HG02852 (cell line): ENCODE measurements around the gene WDR88.

Source experiments
- ATAC-seq: cut with Tn5 transposase; IDR thresholded peaks from one replicate; pipeline ENCODE4 v1.9.1; 2021; ENCODE audit warnings: mild to moderate bottlenecking, moderate library complexity; ENCODE audit not compliant: unreplicated experiment

Gene WDR88, protein sequence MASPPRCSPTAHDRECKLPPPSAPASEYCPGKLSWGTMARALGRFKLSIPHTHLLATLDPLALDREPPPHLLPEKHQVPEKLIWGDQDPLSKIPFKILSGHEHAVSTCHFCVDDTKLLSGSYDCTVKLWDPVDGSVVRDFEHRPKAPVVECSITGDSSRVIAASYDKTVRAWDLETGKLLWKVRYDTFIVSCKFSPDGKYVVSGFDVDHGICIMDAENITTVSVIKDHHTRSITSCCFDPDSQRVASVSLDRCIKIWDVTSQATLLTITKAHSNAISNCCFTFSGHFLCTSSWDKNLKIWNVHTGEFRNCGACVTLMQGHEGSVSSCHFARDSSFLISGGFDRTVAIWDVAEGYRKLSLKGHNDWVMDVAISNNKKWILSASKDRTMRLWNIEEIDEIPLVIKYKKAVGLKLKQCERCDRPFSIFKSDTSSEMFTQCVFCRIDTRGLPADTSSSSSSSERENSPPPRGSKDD

DNA sequence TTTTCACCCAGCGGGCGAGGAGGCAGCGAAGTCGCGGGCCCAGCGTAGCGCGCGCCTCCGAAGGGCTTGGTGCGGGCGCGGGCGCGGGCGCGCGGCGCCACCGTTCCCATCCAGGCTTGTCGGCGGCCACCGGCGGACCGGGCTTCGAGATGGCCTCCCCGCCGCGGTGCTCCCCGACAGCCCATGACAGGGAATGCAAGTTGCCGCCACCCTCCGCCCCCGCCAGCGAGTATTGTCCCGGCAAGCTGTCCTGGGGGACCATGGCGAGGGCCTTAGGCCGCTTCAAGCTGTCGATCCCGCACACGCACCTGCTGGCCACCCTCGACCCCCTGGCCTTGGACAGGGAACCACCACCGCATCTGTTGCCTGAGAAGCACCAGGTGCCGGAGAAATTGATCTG, at the start of gene WDR88:
WDR88 (plus strand) TSS at position 94 of the 400 bp plus-strand sequence; CDS start at position 150, 56 bp downstream.
- ATAC-seq = no peak

DNA sequence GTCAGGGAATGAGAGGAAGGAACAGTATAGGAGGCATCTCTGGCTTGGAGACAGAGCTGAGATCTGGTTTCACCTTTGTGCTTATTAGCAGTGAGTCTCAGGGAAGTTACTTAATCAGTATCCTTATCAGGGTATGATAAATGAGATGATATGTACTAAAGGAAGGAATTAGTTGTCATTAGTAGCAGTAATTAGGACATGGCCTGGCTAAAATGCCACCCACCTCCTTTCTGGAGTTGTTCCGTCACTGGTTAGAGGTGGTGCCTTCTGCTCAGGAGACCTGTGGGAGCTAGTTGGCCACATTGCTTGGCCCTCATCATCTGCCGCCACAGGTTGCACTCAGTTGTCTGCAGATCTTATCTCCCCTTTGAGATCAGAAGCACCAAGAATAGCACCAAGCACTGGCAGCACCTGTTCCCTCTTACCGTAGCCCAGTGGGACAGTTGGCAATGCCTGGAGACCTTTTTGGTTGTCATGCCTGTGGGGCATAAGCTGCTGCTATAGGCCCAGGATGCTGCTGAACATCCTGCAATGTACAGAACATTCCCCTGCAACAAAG, 46.3 kb upstream of the WDR88 start:
- no peak for ATAC-seq

DNA sequence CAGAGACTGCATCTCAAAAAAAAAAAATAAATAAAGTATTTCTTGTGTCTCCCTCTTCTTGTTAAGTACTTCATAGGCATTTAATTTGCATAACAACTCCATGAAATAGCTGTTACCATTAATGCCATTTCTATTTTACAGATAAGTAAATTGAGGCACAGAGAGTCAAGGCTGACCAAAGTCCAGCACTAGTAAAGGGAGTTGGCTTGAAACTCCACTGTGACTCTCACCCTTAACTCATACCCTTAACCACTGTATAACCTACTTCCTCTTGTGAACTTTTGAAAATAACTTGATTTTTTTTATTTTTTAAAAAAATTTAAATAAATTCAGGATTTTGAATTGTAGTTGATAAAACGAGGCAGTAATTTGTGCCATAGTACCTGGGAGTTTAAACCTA, 45.0 kb upstream of the WDR88 start:
- no peak for ATAC-seq

DNA sequence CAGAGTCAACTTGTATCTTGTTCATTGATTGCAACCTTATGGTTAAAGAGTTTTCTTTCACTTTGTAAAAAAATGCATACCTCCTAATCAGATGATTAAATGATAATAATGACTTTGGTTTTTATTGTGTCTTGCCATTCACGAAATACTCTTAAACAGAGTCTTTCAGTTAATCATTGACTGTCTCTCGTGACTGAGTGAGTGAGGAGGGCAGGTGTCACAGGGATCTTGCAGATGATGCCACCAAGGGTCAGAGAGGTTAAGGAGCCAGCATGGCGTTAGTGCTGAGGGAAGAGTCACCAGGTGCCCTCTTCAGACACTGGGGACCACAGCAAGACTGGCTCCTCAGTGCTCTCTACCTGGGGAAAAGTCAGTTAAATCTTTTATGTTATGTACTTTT, 42.9 kb upstream of the WDR88 start:
- no peak for ATAC-seq

DNA sequence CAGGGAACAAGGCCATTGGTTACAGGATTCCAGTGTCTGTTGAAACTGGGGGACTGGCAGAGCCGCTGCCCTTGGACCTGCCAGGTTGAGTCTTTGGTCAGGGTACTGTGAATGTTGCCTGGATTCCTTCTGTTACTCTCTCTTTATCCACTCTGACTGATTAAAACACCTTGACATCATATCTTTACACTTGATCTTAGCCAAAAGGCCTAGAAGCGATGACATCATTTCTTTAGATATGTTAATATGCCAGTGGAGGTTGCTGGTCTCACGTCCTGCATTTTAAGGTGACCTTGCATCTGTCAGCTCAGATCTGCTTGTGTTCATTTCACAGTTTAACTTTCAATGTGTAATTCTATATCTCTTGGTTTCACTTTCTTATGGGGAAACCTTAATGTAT, 41.7 kb upstream of the WDR88 start:
- no peak for ATAC-seq

GRCh38 chr19:33093420-33094210, 38.3 kb upstream of the WDR88 start:
- no peak for ATAC-seq

DNA sequence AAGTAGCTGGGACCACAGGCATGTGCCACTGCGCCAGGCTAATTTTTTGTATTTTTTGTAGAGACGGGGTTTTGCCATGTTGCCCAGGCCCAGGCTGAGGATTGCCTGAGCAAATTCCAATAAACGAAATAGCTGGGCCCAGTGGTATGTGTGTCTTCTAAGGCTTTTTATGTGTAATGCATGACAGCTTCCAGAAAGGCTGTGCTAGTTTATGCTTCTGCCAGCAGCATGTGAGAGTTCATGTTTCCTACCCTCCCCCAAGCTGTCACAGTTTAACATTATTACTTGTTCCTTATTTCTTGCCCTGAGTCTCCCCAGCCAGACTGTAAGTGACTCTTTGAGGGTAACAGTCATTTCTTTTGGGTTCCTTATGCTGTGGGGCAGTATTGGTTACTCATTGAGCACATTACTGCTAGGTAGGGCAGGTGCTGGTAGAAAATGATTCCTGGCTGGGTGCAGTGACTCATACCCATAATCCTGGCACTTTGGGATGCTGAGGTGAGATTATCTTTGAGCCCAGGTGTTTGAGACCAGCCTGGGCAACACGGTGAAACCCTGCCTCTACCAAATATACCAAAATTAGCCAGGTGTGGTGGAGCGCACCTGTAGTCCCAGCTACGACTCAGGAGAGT, 37.4 kb upstream of the WDR88 start:
- no peak for ATAC-seq

DNA sequence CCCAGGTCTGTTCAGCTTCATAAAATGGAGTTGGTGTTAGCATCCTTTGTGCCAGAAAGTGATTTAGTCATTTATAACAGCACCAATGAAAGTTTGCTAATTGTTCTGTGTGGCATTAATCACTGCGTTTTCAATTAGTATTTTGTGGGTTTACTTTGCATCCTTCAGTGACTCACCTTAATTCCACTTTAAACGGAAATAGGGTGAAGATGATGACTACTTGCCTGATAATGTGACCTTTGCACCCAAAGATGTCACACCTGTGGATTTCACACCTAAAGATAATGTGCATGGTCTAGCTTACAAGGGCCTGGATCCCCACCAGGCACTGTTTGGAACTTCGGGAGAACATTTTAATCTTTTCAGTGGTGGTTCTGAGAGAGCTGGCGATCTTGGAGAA, 35.9 kb upstream of the WDR88 start:
- ATAC-seq = no peak

DNA sequence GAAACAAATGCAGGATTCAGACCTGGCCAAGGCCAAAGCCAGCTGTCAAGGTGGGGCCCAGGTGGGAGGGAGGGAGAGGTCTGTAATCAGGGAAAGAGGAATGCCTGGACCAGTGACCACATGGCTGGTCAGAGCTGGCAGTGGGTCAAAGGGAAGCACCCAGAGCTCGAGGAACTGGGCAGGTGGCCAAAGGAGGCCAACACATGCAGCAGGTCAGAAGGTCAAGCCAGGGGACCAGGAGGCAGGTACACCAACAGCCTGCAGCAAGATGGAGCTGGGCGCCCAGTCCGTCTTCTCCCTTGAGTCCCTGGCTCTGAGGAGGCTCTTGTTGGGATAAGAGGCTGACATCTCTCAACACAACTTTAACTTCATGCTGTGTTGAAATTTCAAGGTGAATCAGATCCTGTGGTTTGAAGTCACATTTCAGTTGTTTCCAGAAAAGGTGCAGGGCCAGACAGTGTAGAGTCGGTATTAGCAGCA, 33.8 kb upstream of the WDR88 start:
- ATAC-seq = no peak

GRCh38 chr19:33100894-33101644, 30.8 kb upstream of the WDR88 start:
- ATAC-seq = no peak

DNA sequence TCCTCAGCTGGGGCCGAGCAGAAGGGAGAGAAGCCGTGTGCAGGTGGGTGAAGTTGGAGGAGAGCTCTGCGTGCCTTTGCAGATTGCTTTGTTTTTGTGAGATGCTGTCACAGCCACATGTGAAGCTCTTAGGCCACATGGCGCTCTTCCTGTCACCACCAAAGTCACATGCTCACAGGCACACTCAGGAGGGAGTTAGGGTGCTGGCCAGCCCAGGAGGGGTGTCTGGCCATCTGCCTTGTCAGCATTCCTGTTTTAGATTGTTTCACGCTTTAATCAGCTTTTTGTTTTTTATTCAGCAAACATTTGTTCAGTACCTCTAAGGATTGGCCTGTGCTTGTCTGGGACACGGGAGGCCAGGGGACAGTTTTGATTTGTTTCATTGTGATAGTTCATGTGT, 29.0 kb upstream of the WDR88 start:
- no peak for ATAC-seq

- ATAC-seq = no peak
Observed at GRCh38 chr19:33108161-33108560, 23.8 kb upstream of the WDR88 start.

DNA sequence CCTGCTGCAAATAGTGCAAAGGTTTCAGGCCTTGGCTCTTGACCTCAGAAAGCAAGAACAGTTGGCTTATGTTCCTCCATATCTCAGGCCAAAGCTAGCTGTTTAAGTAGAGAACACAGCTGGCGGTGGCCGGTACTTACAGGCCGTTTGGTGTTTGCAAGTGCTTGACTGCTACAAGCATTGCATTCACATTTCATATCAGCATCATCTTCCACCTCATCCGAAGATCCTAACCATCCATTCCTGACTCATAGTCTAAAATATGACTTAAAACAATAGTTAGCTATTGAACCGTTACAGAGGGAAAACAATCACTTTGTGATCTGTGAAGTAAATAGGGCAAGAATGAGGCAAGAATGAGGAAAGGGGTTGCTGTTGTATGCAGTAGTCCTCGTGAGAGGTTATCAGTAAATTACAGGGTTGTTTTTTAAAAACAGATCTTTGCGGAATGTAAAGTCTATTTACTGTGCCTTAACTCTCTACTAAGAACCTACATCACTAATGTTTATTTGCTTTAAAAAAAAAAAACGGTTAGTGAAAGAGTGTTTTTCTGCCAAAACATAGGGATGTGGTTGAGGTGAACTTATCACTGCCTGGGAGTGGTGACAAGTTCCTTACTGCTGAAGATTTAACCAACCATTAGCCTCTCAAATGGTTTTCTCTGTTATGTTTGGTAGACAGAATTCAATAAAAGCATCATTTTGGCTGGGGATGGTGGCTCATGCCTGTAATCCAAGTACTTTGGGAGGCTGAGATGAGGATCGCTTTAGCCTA, 21.6 kb upstream of the WDR88 start:
- ATAC-seq = no peak

- ATAC-seq = no peak
Observed at GRCh38 chr19:33111587-33111986, 20.3 kb upstream of the WDR88 start.

GRCh38 chr19:33114312-33114711, 17.6 kb upstream of the WDR88 start:
- no peak for ATAC-seq

DNA sequence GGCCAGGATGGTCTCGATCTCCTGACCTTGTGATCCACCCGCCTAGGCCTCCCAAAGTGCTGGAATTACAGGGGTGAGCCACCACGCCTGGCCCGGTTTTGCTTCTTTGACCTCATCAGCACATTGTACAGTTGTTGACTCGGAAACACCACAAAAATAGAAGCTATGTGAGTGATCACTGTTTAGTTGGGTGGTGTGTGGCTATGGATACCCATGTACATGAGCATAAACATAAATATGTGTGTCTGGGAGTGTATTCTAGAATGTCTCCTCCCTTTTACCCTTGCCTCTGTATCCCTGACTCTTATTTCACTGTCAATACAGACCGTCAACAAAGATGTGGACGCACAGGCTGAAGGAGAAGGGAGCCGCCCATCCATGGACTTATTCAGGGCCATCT, 14.4 kb upstream of the WDR88 start:
- ATAC-seq = no peak

- no peak for ATAC-seq
Observed at GRCh38 chr19:33118643-33119042, 13.3 kb upstream of the WDR88 start.

DNA sequence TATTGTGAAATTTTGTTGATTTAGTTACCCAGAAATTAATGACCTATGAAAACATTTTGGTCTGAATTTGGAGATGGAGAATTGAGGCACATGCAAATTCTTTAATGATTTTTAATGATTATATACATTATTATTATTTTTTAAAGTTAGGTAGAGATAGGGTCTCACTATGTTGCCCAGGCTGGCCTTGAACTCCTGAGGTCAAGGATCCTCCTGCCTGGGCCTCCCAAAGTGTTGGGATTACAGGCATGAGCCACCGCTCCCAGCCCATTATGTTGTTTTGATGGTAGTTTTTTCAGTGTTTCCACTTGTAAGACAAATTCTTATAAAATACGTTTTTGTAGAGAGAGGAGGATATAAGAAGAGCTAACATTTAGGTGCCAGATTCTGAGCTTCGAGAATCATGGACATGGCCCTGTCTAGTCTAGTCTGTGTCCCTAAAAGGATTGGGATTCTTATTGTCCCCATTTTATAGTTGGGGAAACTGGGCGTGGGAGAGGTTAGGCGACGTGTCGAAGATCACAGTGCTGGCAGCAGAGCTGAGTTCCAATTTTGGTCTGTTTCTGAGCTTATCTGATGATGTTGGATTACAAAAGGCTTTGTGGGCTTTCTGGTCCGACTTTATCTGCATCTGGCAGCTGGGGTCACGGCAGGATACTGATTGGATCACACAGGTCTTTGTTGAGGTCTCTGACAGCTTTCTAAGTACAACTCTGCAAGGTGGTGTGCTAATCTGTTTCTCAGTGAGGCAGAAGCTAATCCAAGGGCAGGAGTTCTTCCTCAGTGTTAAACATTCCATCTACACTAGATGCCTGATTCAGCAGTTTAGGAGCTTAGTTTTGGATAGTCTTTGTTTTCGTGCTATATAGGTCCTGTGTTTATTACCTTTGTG, 7.5 kb upstream of the WDR88 start:
- ATAC-seq = no peak

GRCh38 chr19:33125929-33126388, 6.0 kb upstream of the WDR88 start:
- ATAC-seq = no peak
